Pericardium fibroblast (primary cell): ENCODE results near the gene ZNF521. TPM values are rescaled to one million over a fixed set of nuclear protein-coding genes. Genes with fewer than 3 reads are reported as not detected.

Experiments
- total RNA-seq: library from RNA; depleted of rRNA; stranded (reverse); fragments of >200 nt; gene quantifications from 2 replicates; pipeline ENCODE4 v1.2.3, GENCODE V29; 2015

The ZNF521 gene
- total RNA-seq = 13.5 and 20.2 TPM in 2 replicates

DNA sequence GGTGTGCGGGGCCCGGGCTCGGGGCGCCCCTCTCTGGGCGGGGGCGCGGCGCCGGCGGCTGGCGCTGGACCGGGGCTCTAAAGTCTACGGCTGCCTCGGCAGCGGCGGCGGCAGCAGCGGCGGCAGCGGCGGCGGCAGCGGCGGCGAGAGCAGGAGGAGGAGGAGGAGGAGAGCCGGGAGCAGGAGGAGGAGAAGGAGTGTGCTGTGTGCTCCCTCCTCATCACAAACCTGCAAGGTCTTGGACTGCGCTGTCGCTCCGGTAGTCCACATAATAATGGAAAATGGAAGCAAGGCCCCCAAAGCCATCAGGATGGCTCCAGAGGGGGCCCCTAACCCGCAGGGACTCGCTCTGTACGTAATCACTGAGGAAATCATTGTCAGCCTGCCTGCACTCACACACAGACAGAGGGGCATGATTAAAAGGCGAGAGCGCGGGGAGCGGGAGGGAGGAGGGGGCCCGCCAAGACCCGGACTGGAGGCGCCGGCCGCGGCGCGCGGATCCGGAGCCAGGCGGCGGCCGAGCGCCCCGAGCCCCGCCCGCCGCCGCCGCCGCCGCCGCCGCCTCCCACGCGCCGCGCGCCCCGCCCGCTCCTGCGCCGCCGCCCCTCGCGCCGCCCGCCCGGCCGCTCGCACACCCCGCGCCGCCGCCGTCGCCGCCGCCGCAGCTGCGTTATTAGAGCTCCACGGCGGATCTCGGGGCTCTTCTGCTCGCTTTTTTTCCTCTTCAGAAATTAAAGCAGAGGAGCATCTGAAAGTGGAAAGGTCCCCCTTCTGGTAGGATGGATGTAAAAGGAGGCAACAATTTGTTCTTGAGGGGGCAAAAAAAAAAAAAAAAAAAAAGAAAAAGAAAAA, at the start of gene ZNF521:
Gene ZNF521 (minus strand): TSS at position 390 of the 852 bp plus-strand sequence. CDS start 1,220 bp downstream, outside the sequence.

